HepG2 (cell line): Measurements from ENCODE around the gene GALNT9. TPM values are rescaled to one million over a fixed set of nuclear protein-coding genes. Genes with fewer than 3 reads are reported as not detected.

Source experiments
- ATAC-seq: fragments of 200-7000 bp; cut with Tn5 transposase; 3 replicates; pipeline ENCODE4 v1.9.1; 2020; ENCODE audit warnings: mild to moderate bottlenecking, moderate library complexity
- BruUV-seq: library from RNA; stranded (reverse); fragments of 400-500 nt; replicated peaks from 2 replicates; lab custom pipeline; 2021; lab: Mats Ljungman, UMichigan
- CTCF ChIA-PET: fragments of 300-600 bp; formaldehyde crosslinking; extraction: SDS; loops from one replicate; lab custom pipeline; 2021; ENCODE audit warnings: low total read pairs, inconsistent platforms, low intra/inter-chr PET ratio; lab: Yijun Ruan, JAX
- POLR2A ChIA-PET: fragments of 350-600 bp; sonication (Branson Sonifier 250); formaldehyde crosslinking; loops from one replicate; lab custom pipeline; 2020; ENCODE audit warnings: antibody characterized with exemption, inconsistent platforms; lab: Yijun Ruan, JAX
- DNase-seq: peaks from one replicate; pipeline ENCODE4 v3.0.0-alpha.2; 2015; ENCODE audit warnings: low spot score
- FAIRE-seq: peaks from 3 replicates; lab custom pipeline; 2011; peaks lifted over from hg19 to GRCh38; lab: Jason Lieb, UNC
- H2AFZ ChIP-seq: one replicate; pipeline ENCODE4 v1.6.1; 2011; ENCODE audit warnings: low read length, inconsistent platforms
- H3K27ac ChIP-seq: fragments of 300-600 bp; 3 replicates; pipeline ENCODE4 v1.8.0; 2011; ENCODE audit warnings: mixed run types, mild to moderate bottlenecking, mixed read lengths, low read length, inconsistent platforms; ENCODE audit not compliant: insufficient read depth; ENCODE audit errors: extremely low read length
- H3K27me3 ChIP-seq, 2 experiments: fragments of 200-600 bp in 1 of 2; 2 replicates in 1 of 2; 3 replicates in 1 of 2; pipeline versions ENCODE4 v1.6.0 to v1.8.0; 2011; ENCODE audit warnings: low read length in 2 of 2, mild to moderate bottlenecking in 2 of 2, moderate library complexity in 2 of 2, inconsistent platforms in 1 of 2; ENCODE audit not compliant: insufficient read depth in 2 of 2, control insufficient read depth in 1 of 2
- H3K36me3 ChIP-seq, 2 experiments: fragments of 200-600 bp in 1 of 2; replicated peaks in 1 of 2; 2 replicates in 1 of 2; 3 replicates in 1 of 2; pipeline versions ENCODE4 v1.5.1 to v1.8.0; 2011; ENCODE audit warnings: low read length in 2 of 2, inconsistent platforms in 1 of 2; ENCODE audit not compliant: insufficient read depth in 2 of 2, control insufficient read depth in 1 of 2
- H3K4me1 ChIP-seq: 2 replicates; pipeline ENCODE4 v1.5.1; 2012; ENCODE audit warnings: low read length, inconsistent platforms; ENCODE audit not compliant: insufficient read depth
- H3K4me2 ChIP-seq: 2 replicates; pipeline ENCODE4 v1.6.0; 2011; ENCODE audit warnings: low read depth, low read length, inconsistent platforms
- H3K4me3 ChIP-seq, 3 experiments: fragments of 200-600 bp in 1 of 3; sonication (generic), shearing (Covaris generic) in 1 of 3; replicated peaks in 1 of 3; 2 replicates each; pipeline ENCODE4 v1.5.1; 2011 to 2016; ENCODE audit warnings: low read length in 3 of 3, inconsistent platforms in 2 of 3, low read depth in 2 of 3, mild to moderate bottlenecking in 2 of 3, control low read depth in 1 of 3, mixed read lengths in 1 of 3; ENCODE audit not compliant: insufficient read depth in 1 of 3
- H3K79me2 ChIP-seq: one replicate; pipeline ENCODE4 v1.6.1; 2011; ENCODE audit warnings: low read length, inconsistent platforms; ENCODE audit not compliant: insufficient read depth
- H3K9ac ChIP-seq: 2 replicates; pipeline ENCODE4 v1.6.0; 2011; ENCODE audit warnings: mild to moderate bottlenecking, low read depth, low read length, inconsistent platforms; ENCODE audit not compliant: insufficient read depth
- H3K9me3 ChIP-seq: 2 replicates; pipeline ENCODE4 v1.5.1; 2012; ENCODE audit warnings: mild to moderate bottlenecking, low read length
- H4K20me1 ChIP-seq: 2 replicates; pipeline ENCODE4 v1.6.0; 2011; ENCODE audit warnings: inconsistent platforms, mild to moderate bottlenecking, low read length, moderate library complexity; ENCODE audit not compliant: insufficient read depth
- SMAD9 ChIP-seq: sonication (generic); formaldehyde crosslinking; IDR thresholded peaks from 2 replicates; pipeline ENCODE4 v1.5.1; 2020; ENCODE audit warnings: mild to moderate bottlenecking, missing genetic modification reagents
- SMARCE1 ChIP-seq: fragments of 450-650 bp; IDR thresholded peaks from 2 replicates; pipeline ENCODE4 v1.6.1; 2017; ENCODE audit warnings: borderline replicate concordance
- ZIK1 ChIP-seq: sonication (generic); formaldehyde crosslinking; IDR thresholded peaks from 2 replicates; pipeline ENCODE4 v1.5.0; 2020; ENCODE audit warnings: mild to moderate bottlenecking, low read depth, missing genetic modification reagents, borderline replicate concordance
- ZNF775 ChIP-seq: sonication (generic); formaldehyde crosslinking; IDR thresholded peaks from 2 replicates; pipeline ENCODE4 v1.4.0; 2020; ENCODE audit warnings: missing genetic modification reagents, mild to moderate bottlenecking, moderate library complexity, borderline replicate concordance
- WGBS: methylation state at CpG from one replicate; pipeline ENCODE4 v1.1.6; 2017; ENCODE audit warnings: low lambda C conversion rate; 5-methylcytosine and 5-hydroxymethylcytosine counted together
- in situ Hi-C: cut with HindIII; loops from 2 replicates; pipeline ENCODE4 v1.10.0; 2017; ENCODE audit warnings: low pct_unique_long_range_greater_than_20kb; ENCODE audit not compliant: extremely low pct_ligation_motif_present
- intact Hi-C: fragments of 100-400 bp; cut with micrococcal nuclease; formaldehyde crosslinking; loops from one replicate; pipeline ENCODE4 v1.10.0; 2022; ENCODE audit not compliant: unreplicated experiment
- polyA plus RNA-seq, 8 experiments: library from polyadenylated mRNA; depleted of rRNA in 3 of 8; stranded (reverse) in 7 of 8; unstranded in 1 of 8; fragments of >200 nt; fragmentation: Illumina TruSeq in 4 of 8; extraction: Trizol in 4 of 8; gene quantifications; 2 replicates each; pipeline versions ENCODE4 v1.2.1 to v1.2.3, GENCODE V29; 2011 to 2016; ENCODE audit warnings: low read depth in 4 of 8, missing spikeins in 1 of 8, mixed read lengths in 1 of 8; ENCODE audit not compliant: insufficient read depth in 1 of 8
- total RNA-seq, 5 experiments: library from RNA; depleted of rRNA; stranded (reverse); fragments of >200 nt; fragmentation: Illumina TruSeq; extraction: Trizol; gene quantifications; 2 replicates each; pipeline ENCODE4 v1.2.3, GENCODE V29; 2016; ENCODE audit warnings: low read depth in 1 of 5
- TF ChIP-seq, protein P1 (sequence below): sonication (generic); formaldehyde crosslinking; conservative IDR thresholded peaks from 2 replicates; pipeline ENCODE4 v1.5.0; 2020; ENCODE audit warnings: missing genetic modification reagents
- TF ChIP-seq, protein P2 (sequence below): sonication (generic); formaldehyde crosslinking; IDR thresholded peaks from 2 replicates; pipeline ENCODE4 v1.5.1; 2020; ENCODE audit warnings: mild to moderate bottlenecking, missing genetic modification reagents
- TF ChIP-seq, protein P3 (sequence below): IDR thresholded peaks from 2 replicates; pipeline ENCODE4 v1.6.1; 2016; ENCODE audit warnings: low read depth, missing genetic modification reagents, missing compliant biosample characterization

GALNT9 gene
- total and polyA plus RNA-seq, 2 of the 13 experiments (the other 11 are each of a cell fraction or from before 2014, with no cell fraction given), result 0.04 TPM; not detected in 1

DNA sequence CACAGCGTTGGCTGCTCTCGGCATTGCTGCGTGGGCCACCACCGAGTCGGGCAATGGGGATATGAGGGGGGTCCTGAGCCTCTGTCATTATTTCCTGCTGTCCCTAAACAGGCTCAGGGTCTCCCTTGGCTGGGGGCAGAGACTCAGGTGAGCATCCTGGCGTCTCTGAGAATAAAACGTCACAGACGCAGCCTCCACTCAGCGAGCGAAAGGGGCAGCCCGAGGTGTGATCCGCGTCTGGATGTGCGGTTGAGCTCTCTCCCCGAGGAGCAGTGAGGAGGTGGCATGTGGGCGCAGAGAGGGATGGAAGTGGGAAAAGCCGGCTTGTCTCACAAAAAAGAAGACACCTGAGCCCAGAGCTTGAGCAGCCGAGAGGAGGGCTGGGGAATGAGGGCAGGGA is 62.6 kb downstream of the GALNT9 start:
- H3K27me3 ChIP-seq, result peaks cover 16 to 97% of the 10 kb centered on the region in 2 experiments
- FAIRE-seq, result no peak

More for the DNA sequence above, 62.6 kb downstream of the GALNT9 start:
- H3K36me3 ChIP-seq, result no peaks in the 10 kb centered on the region
- H3K4me1 ChIP-seq, result no peaks in the 10 kb centered on the region
- ATAC-seq (no peak), DNase-seq (no peak)
- no peak overlapping the region for H3K4me2 ChIP-seq
- H4K20me1 ChIP-seq, result no peaks in the 10 kb centered on the region
- no TSS peak for BruUV-seq
- 61% methylated on average over 18 of the region's 18 CpGs for WGBS
- H2AFZ ChIP-seq, result no peak overlapping the region
- H3K79me2 ChIP-seq, result no peaks in the 10 kb centered on the region
- POLR2A ChIA-PET, result no interaction called here
- H3K4me3 ChIP-seq, result no peak overlapping the region
- no peak for TF ChIP-seq SMAD9
- TF ChIP-seq, protein P1, sequence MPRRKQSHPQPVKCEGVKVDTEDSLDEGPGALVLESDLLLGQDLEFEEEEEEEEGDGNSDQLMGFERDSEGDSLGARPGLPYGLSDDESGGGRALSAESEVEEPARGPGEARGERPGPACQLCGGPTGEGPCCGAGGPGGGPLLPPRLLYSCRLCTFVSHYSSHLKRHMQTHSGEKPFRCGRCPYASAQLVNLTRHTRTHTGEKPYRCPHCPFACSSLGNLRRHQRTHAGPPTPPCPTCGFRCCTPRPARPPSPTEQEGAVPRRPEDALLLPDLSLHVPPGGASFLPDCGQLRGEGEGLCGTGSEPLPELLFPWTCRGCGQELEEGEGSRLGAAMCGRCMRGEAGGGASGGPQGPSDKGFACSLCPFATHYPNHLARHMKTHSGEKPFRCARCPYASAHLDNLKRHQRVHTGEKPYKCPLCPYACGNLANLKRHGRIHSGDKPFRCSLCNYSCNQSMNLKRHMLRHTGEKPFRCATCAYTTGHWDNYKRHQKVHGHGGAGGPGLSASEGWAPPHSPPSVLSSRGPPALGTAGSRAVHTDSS (CRISPR knock-in tag), result no peak
- no peak for TF ChIP-seq ZNF775 (CRISPR knock-in tag)
- TF ChIP-seq, protein P2, sequence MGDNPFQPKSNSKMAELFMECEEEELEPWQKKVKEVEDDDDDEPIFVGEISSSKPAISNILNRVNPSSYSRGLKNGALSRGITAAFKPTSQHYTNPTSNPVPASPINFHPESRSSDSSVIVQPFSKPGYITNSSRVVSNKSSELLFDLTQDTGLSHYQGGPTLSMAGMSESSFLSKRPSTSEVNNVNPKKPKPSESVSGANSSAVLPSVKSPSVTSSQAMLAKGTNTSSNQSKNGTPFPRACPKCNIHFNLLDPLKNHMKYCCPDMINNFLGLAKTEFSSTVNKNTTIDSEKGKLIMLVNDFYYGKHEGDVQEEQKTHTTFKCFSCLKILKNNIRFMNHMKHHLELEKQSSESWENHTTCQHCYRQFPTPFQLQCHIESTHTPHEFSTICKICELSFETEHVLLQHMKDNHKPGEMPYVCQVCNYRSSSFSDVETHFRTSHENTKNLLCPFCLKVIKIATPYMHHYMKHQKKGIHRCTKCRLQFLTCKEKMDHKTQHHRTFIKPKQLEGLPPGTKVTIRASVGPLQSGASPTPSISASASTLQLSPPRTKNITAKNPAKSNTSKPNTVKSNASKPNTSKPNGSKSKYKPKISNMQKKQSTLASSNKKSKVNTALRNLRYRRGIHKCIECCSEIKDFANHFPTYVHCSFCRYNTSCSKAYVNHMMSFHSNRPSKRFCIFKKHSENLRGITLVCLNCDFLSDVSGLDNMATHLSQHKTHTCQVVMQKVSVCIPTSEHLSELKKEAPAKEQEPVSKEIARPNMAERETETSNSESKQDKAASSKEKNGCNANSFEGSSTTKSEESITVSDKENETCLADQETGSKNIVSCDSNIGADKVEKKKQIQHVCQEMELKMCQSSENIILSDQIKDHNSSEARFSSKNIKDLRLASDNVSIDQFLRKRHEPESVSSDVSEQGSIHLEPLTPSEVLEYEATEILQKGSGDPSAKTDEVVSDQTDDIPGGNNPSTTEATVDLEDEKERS, result no peak
- TF ChIP-seq, protein P3, sequence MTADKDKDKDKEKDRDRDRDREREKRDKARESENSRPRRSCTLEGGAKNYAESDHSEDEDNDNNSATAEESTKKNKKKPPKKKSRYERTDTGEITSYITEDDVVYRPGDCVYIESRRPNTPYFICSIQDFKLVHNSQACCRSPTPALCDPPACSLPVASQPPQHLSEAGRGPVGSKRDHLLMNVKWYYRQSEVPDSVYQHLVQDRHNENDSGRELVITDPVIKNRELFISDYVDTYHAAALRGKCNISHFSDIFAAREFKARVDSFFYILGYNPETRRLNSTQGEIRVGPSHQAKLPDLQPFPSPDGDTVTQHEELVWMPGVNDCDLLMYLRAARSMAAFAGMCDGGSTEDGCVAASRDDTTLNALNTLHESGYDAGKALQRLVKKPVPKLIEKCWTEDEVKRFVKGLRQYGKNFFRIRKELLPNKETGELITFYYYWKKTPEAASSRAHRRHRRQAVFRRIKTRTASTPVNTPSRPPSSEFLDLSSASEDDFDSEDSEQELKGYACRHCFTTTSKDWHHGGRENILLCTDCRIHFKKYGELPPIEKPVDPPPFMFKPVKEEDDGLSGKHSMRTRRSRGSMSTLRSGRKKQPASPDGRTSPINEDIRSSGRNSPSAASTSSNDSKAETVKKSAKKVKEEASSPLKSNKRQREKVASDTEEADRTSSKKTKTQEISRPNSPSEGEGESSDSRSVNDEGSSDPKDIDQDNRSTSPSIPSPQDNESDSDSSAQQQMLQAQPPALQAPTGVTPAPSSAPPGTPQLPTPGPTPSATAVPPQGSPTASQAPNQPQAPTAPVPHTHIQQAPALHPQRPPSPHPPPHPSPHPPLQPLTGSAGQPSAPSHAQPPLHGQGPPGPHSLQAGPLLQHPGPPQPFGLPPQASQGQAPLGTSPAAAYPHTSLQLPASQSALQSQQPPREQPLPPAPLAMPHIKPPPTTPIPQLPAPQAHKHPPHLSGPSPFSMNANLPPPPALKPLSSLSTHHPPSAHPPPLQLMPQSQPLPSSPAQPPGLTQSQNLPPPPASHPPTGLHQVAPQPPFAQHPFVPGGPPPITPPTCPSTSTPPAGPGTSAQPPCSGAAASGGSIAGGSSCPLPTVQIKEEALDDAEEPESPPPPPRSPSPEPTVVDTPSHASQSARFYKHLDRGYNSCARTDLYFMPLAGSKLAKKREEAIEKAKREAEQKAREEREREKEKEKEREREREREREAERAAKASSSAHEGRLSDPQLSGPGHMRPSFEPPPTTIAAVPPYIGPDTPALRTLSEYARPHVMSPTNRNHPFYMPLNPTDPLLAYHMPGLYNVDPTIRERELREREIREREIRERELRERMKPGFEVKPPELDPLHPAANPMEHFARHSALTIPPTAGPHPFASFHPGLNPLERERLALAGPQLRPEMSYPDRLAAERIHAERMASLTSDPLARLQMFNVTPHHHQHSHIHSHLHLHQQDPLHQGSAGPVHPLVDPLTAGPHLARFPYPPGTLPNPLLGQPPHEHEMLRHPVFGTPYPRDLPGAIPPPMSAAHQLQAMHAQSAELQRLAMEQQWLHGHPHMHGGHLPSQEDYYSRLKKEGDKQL, result no peak
- no peak for TF ChIP-seq ZIK1 (CRISPR knock-in tag)
- TF ChIP-seq SMARCE1, result no peak
- no peak overlapping the region for H3K27ac ChIP-seq
- in situ Hi-C loops, result no loop called here
- no peaks in the 10 kb centered on the region for H3K9me3 ChIP-seq
- CTCF ChIA-PET, result no interaction called here
- H3K9ac ChIP-seq, result no peak overlapping the region
- intact Hi-C loops, result no loop called here
